Measurements from ENCODE around the gene NUP98.

DNA sequence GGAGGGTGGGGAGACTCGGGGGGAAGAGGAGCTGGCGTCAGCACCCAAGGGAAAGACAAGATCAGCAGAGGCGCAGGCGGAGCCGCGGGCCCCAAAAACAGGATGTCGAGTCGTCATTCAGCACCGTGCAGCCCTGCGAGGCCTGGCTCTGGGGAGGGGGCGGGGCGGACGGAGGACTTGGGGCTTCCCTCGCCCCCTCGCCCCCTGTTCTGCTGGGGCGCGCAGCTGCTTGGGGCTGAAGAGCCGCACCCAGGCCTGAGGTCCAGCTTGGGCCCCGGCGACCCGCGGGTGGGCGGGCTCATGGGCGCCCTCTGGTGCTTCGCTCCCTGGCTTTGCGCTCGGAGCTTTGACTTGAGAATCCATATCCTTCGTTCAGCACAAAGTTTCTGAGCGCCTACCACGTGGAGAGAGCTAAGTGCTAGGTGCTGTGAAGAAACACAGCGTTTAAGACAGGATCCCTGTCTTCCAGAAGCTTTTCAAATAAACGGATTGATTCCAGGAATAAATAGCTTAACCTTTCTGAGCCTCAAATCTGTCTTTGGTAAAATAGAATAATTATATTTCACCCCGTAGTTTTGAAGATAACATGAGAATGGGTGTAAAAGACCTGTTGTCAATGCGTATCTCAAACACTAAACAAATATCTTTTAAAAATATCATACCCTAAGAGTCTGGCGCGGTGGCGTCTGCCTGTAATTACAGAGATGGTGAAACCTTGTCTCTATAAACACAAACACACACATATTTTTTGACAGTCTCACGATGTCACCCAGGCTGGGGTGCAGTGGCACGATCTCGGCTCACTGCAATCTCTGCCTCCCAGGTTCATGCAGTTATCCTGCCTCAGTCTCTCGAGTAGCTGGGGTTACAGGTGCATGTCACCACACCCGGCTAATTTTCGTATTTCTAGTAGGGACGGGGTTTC, 44.3 kb upstream of the NUP98 start:
- TF ChIP-seq EP300 (IDR thresholded peaks at IDR 0.05; ENCODE audit: borderline replicate concordance in 1 of 2, low read depth in 1 of 2, low read length in 1 of 2) = no peak
- TF ChIP-seq GABPA (IDR thresholded peaks at IDR 0.05; ENCODE audit: low read depth) = no peak
- no peak for TF ChIP-seq YY1 (IDR thresholded peaks at IDR 0.05; ENCODE audit: low read depth)
- TF ChIP-seq, protein P1, sequence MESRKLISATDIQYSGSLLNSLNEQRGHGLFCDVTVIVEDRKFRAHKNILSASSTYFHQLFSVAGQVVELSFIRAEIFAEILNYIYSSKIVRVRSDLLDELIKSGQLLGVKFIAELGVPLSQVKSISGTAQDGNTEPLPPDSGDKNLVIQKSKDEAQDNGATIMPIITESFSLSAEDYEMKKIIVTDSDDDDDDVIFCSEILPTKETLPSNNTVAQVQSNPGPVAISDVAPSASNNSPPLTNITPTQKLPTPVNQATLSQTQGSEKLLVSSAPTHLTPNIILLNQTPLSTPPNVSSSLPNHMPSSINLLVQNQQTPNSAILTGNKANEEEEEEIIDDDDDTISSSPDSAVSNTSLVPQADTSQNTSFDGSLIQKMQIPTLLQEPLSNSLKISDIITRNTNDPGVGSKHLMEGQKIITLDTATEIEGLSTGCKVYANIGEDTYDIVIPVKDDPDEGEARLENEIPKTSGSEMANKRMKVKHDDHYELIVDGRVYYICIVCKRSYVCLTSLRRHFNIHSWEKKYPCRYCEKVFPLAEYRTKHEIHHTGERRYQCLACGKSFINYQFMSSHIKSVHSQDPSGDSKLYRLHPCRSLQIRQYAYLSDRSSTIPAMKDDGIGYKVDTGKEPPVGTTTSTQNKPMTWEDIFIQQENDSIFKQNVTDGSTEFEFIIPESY (IDR thresholded peaks at IDR 0.05; ENCODE audit: borderline replicate concordance, low read depth) = no peak
- TF ChIP-seq, protein P2, sequence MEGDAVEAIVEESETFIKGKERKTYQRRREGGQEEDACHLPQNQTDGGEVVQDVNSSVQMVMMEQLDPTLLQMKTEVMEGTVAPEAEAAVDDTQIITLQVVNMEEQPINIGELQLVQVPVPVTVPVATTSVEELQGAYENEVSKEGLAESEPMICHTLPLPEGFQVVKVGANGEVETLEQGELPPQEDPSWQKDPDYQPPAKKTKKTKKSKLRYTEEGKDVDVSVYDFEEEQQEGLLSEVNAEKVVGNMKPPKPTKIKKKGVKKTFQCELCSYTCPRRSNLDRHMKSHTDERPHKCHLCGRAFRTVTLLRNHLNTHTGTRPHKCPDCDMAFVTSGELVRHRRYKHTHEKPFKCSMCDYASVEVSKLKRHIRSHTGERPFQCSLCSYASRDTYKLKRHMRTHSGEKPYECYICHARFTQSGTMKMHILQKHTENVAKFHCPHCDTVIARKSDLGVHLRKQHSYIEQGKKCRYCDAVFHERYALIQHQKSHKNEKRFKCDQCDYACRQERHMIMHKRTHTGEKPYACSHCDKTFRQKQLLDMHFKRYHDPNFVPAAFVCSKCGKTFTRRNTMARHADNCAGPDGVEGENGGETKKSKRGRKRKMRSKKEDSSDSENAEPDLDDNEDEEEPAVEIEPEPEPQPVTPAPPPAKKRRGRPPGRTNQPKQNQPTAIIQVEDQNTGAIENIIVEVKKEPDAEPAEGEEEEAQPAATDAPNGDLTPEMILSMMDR (IDR thresholded peaks at IDR 0.05) = peak; percentile 80
- peak; percentile 55; the same call in 1 of the 2 replicates for TF ChIP-seq POLR2AphosphoS5 (IDR thresholded peaks at IDR 0.05; ENCODE audit: low read depth, low read length)
- TF ChIP-seq, protein P3, sequence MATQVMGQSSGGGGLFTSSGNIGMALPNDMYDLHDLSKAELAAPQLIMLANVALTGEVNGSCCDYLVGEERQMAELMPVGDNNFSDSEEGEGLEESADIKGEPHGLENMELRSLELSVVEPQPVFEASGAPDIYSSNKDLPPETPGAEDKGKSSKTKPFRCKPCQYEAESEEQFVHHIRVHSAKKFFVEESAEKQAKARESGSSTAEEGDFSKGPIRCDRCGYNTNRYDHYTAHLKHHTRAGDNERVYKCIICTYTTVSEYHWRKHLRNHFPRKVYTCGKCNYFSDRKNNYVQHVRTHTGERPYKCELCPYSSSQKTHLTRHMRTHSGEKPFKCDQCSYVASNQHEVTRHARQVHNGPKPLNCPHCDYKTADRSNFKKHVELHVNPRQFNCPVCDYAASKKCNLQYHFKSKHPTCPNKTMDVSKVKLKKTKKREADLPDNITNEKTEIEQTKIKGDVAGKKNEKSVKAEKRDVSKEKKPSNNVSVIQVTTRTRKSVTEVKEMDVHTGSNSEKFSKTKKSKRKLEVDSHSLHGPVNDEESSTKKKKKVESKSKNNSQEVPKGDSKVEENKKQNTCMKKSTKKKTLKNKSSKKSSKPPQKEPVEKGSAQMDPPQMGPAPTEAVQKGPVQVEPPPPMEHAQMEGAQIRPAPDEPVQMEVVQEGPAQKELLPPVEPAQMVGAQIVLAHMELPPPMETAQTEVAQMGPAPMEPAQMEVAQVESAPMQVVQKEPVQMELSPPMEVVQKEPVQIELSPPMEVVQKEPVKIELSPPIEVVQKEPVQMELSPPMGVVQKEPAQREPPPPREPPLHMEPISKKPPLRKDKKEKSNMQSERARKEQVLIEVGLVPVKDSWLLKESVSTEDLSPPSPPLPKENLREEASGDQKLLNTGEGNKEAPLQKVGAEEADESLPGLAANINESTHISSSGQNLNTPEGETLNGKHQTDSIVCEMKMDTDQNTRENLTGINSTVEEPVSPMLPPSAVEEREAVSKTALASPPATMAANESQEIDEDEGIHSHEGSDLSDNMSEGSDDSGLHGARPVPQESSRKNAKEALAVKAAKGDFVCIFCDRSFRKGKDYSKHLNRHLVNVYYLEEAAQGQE (IDR thresholded peaks at IDR 0.05; ENCODE audit: low read depth, low read length) = no peak
- TF ChIP-seq EZH2phosphoT487 (IDR thresholded peaks at IDR 0.05; ENCODE audit: borderline replicate concordance, low read depth) = no peak
- TF ChIP-seq CHD2 (IDR thresholded peaks at IDR 0.05; ENCODE audit: low read length, partially characterized antibody) = no peak
- TF ChIP-seq JUND (IDR thresholded peaks at IDR 0.05) = no peak

All from SK-N-SH (cell line).